GM19455 (cell line): ENCODE data around the gene CYRIA.

Experiments used
- ATAC-seq: cut with Tn5 transposase; IDR thresholded peaks from one replicate; pipeline ENCODE4 v1.9.1; 2021; ENCODE audit not compliant: unreplicated experiment

Gene CYRIA

GRCh38 chr2:16633621-16634430 is 31.8 kb downstream of the CYRIA start:
- no peak for ATAC-seq

GRCh38 chr2:16632598-16632997 is 33.0 kb downstream of the CYRIA start:
- ATAC-seq, result no peak

GRCh38 chr2:16630463-16630862 is 35.2 kb downstream of the CYRIA start:
- no peak for ATAC-seq

GRCh38 chr2:16629770-16630169 is 35.9 kb downstream of the CYRIA start:
- ATAC-seq, result no peak

GRCh38 chr2:16629044-16629443 is 36.6 kb downstream of the CYRIA start:
- ATAC-seq, result no peak

- ATAC-seq, result no peak
Measured at GRCh38 chr2:16628314-16628713, 37.3 kb downstream of the CYRIA start.

- no peak for ATAC-seq
Measured at GRCh38 chr2:16626997-16627605, 38.5 kb downstream of the CYRIA start.

GRCh38 chr2:16626497-16626896 is 39.1 kb downstream of the CYRIA start:
- no peak for ATAC-seq

GRCh38 chr2:16625759-16626158 is 39.9 kb downstream of the CYRIA start:
- ATAC-seq, result no peak

- ATAC-seq, result no peak
Measured at GRCh38 chr2:16625201-16625729, 40.4 kb downstream of the CYRIA start.

GRCh38 chr2:16624436-16624780 is 41.2 kb downstream of the CYRIA start:
- ATAC-seq, result no peak

GRCh38 chr2:16623564-16624435 is 41.8 kb downstream of the CYRIA start:
- ATAC-seq, result no peak

- ATAC-seq, result no peak
Measured at GRCh38 chr2:16623031-16623430, 42.6 kb downstream of the CYRIA start.

- ATAC-seq, result no peak
Measured at GRCh38 chr2:16622399-16622968, 43.1 kb downstream of the CYRIA start.

- no peak for ATAC-seq
Measured at GRCh38 chr2:16621316-16621715, 44.3 kb downstream of the CYRIA start.

GRCh38 chr2:16620590-16620989 is 45.0 kb downstream of the CYRIA start:
- ATAC-seq, result no peak

- no peak for ATAC-seq
Measured at GRCh38 chr2:16619576-16620245, 45.9 kb downstream of the CYRIA start.

GRCh38 chr2:16617282-16618266 is 48.1 kb downstream of the CYRIA start:
- no peak for ATAC-seq
